Ramos (cell line): ENCODE results near the gene HPS1.

ENCODE experiments used
- in situ Hi-C: fragments of 300-500 bp; cut with MboI; formaldehyde crosslinking; loops from one replicate; pipeline ENCODE4 v1.14.3; 2022; ENCODE audit warnings: low sequenced_read_pairs; ENCODE audit not compliant: unreplicated experiment

The HPS1 gene

GRCh38 chr10:98417481-98417959 lies 29.2 kb downstream of the HPS1 start:
- in situ Hi-C loops, result no loop called here

GRCh38 chr10:98416606-98417388 lies 29.9 kb downstream of the HPS1 start:
- in situ Hi-C loops, result no loop called here

- in situ Hi-C loops, result no loop called here
These were observed 31.0 kb downstream of the HPS1 start for GRCh38 chr10:98415731-98416119.

- in situ Hi-C loops, result no loop called here
These were observed 31.6 kb downstream of the HPS1 start, which contains the start of gene PYROXD2 for GRCh38 chr10:98414932-98415730. Gene PYROXD2 (minus strand): TSS chr10:98415182. CDS start chr10:98415135, 47 bp downstream.

- in situ Hi-C loops, result no loop called here
These were observed 32.2 kb downstream of the HPS1 start for GRCh38 chr10:98414578-98414931.

- in situ Hi-C loops, result no loop called here
These were observed 35.0 kb downstream of the HPS1 start for GRCh38 chr10:98411768-98412167.

- in situ Hi-C loops, result no loop called here
These were observed 35.6 kb downstream of the HPS1 start for GRCh38 chr10:98411166-98411565.

GRCh38 chr10:98410759-98411158 lies 36.0 kb downstream of the HPS1 start:
- in situ Hi-C loops, result no loop called here

GRCh38 chr10:98410135-98410743 lies 36.5 kb downstream of the HPS1 start:
- in situ Hi-C loops, result no loop called here

GRCh38 chr10:98408799-98409198 lies 37.9 kb downstream of the HPS1 start:
- in situ Hi-C loops, result no loop called here

- in situ Hi-C loops, result no loop called here
These were observed 38.9 kb downstream of the HPS1 start for GRCh38 chr10:98407744-98408241.

- in situ Hi-C loops, result no loop called here
These were observed 39.6 kb downstream of the HPS1 start for GRCh38 chr10:98407017-98407743.

- in situ Hi-C loops, result no loop called here
These were observed 41.3 kb downstream of the HPS1 start for GRCh38 chr10:98405422-98405821.

GRCh38 chr10:98404571-98405359 lies 42.0 kb downstream of the HPS1 start:
- in situ Hi-C loops, result no loop called here

GRCh38 chr10:98403812-98404504 lies 42.8 kb downstream of the HPS1 start:
- in situ Hi-C loops, result no loop called here

GRCh38 chr10:98402931-98403718 lies 43.6 kb downstream of the HPS1 start:
- in situ Hi-C loops, result no loop called here

- in situ Hi-C loops, result no loop called here
These were observed 44.3 kb downstream of the HPS1 start for GRCh38 chr10:98402478-98402877.

- in situ Hi-C loops, result no loop called here
These were observed 46.3 kb downstream of the HPS1 start for GRCh38 chr10:98400482-98400881.
